Measurements from ENCODE around the gene SNAPIN. TPM values are rescaled to one million over a fixed set of nuclear protein-coding genes. Genes with fewer than 3 reads are reported as not detected.

Gene SNAPIN
- total RNA-seq, 2 donors from 2014 or later = 64.9 to 73.0 TPM

DNA sequence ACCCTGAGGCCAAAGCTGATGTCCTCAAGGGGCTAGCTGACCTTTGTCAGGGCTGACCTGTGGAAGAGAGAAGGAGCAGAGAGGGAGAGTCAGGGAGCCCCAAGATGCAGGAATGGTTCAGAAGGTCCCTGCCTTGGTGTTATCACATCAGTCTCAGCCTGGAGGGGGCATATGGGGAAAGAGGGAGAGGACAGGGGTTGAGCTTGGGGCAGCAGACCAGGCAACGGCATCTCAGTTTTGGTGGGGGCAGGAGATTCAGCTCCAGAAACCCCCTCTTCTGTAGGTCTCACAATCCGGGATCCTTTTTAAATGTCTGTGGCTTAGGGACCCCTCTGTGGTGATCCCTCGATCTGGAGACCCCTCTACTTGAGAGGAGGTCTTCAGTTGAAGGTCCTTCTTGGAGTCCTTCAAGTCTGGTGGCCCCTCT, 32.0 kb upstream of the SNAPIN start:
- Histone ChIP-seq H3K27me3 (replicated peaks; ENCODE audit: insufficient read depth) (no peaks in the 10 kb centered on the region), H3K4me1 (replicated peaks) (peaks cover 5% of the 10 kb centered on the region), H3K36me3 (no peaks in the 10 kb centered on the region), H3K27ac (peak overlapping the region; percentile 84), H3K4me3 (peak overlapping the region; percentile 37 to 45), H3K9me3 (no peaks in the 10 kb centered on the region)
- intact Hi-C loops (cut with DNase I) = loop anchor here (5.0 kb wide), 1 partner anchor 54 kb away; no protein-coding TSS in a partner anchor
- 58% methylated on average over 2 of the region's 3 CpGs for WGBS
- TF ChIP-seq, protein P1, sequence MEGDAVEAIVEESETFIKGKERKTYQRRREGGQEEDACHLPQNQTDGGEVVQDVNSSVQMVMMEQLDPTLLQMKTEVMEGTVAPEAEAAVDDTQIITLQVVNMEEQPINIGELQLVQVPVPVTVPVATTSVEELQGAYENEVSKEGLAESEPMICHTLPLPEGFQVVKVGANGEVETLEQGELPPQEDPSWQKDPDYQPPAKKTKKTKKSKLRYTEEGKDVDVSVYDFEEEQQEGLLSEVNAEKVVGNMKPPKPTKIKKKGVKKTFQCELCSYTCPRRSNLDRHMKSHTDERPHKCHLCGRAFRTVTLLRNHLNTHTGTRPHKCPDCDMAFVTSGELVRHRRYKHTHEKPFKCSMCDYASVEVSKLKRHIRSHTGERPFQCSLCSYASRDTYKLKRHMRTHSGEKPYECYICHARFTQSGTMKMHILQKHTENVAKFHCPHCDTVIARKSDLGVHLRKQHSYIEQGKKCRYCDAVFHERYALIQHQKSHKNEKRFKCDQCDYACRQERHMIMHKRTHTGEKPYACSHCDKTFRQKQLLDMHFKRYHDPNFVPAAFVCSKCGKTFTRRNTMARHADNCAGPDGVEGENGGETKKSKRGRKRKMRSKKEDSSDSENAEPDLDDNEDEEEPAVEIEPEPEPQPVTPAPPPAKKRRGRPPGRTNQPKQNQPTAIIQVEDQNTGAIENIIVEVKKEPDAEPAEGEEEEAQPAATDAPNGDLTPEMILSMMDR (IDR thresholded peaks at IDR 0.05) = no peak
- TF ChIP-seq POLR2AphosphoS5 (IDR thresholded peaks at IDR 0.05) = no peak
- TF ChIP-seq POLR2A (IDR thresholded peaks at IDR 0.05) = no peak
- DNase-seq (ENCODE audit: low spot score) = no peak

DNA sequence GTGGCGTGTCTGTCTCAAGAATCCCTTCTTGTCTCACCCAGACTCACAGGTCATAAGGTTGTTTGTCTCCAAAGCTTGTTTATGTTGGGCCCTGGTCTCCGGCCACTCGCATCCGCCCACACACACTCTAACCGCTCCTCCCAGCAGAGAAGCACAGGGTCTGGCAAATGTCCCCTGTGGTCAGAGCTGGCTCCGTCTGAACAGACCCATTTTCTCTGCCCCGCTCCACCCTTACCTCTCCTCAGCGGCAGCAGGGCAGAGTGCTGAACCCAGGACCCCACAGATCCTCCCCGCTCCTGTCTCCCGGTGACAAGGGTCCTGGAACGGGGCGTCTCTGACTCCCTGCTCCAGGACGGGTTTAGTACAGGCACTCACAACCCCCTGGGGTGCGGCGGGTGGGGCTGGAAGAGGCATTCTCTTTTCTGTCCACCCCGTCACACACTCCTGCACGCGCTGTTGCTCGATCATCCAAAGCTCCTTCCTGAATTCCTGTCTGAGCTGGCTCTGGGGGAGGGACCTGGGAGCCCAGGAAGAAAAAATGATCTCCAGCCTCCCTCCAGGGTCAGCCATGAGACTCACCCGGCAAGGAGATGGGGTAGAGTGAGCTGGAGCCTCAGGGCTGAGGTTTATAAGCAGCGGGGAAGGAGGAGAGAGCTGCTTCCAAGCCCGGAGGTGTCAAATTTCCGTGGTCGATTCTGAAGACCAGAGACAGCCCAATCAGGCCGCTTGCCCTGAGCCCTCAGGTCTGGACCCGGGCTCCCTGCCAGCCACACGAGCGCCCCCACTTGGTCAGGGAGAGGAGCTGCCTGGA, 31.4 kb upstream of the SNAPIN start, which contains the start of gene S100A13:
S100A13 (minus strand) TSS at position 602 of the 811 bp plus-strand sequence. CDS start 1,033 bp downstream, outside the sequence.
- WGBS = 11% methylated on average over 24 of the region's 28 CpGs
- H3K36me3 ChIP-seq = no peaks in the 10 kb centered on the region
- TF ChIP-seq POLR2A (IDR thresholded peaks at IDR 0.05) = peak; percentile 41
- TF ChIP-seq, protein P1 (IDR thresholded peaks at IDR 0.05) = peak in 3 of 4 experiments; percentile 11 to 67 (median 18)
- peak; percentile 42 for TF ChIP-seq POLR2AphosphoS5 (IDR thresholded peaks at IDR 0.05)
- peak within 1 kb of the TSS; percentile 37 to 45 for H3K4me3 ChIP-seq
- intact Hi-C loops (cut with DNase I) = loop anchor here (5.0 kb wide), 1 partner anchor 55 kb away; no protein-coding TSS in a partner anchor
- H3K4me1 ChIP-seq (replicated peaks) = peaks cover 5% of the 10 kb centered on the region
- H3K27me3 ChIP-seq (replicated peaks; ENCODE audit: insufficient read depth) = no peaks in the 10 kb centered on the region
- H3K9me3 ChIP-seq = no peaks in the 10 kb centered on the region
- peak within 1 kb of the TSS; percentile 84 for H3K27ac ChIP-seq
- peak; percentile 43 for DNase-seq (ENCODE audit: low spot score)

- Histone ChIP-seq H3K4me1 (replicated peaks) (peaks cover 5% of the 10 kb centered on the region), H3K4me3 (peak within 1 kb of the TSS; percentile 37 to 45), H3K27ac (peak within 1 kb of the TSS; percentile 84), H3K27me3 (replicated peaks; ENCODE audit: insufficient read depth) (no peaks in the 10 kb centered on the region), H3K9me3 (no peaks in the 10 kb centered on the region), H3K36me3 (no peaks in the 10 kb centered on the region)
- 65% methylated on average over 10 of the region's 10 CpGs for WGBS
- TF ChIP-seq POLR2A (IDR thresholded peaks at IDR 0.05) = no peak
- TF ChIP-seq, protein P1 (IDR thresholded peaks at IDR 0.05) = peak in 1 of 4 experiments; percentile 1
- intact Hi-C loops (cut with DNase I) = loop anchor here (5.0 kb wide), 1 partner anchor 56 kb away; no protein-coding TSS in a partner anchor
- DNase-seq (ENCODE audit: low spot score) = no peak
Observed at GRCh38 chr1:153627715-153628626, 30.5 kb upstream of the SNAPIN start, which contains the start of gene S100A1. Gene S100A1 (plus strand): TSS chr1:153628434. CDS start chr1:153630522, 2,088 bp downstream.

DNA sequence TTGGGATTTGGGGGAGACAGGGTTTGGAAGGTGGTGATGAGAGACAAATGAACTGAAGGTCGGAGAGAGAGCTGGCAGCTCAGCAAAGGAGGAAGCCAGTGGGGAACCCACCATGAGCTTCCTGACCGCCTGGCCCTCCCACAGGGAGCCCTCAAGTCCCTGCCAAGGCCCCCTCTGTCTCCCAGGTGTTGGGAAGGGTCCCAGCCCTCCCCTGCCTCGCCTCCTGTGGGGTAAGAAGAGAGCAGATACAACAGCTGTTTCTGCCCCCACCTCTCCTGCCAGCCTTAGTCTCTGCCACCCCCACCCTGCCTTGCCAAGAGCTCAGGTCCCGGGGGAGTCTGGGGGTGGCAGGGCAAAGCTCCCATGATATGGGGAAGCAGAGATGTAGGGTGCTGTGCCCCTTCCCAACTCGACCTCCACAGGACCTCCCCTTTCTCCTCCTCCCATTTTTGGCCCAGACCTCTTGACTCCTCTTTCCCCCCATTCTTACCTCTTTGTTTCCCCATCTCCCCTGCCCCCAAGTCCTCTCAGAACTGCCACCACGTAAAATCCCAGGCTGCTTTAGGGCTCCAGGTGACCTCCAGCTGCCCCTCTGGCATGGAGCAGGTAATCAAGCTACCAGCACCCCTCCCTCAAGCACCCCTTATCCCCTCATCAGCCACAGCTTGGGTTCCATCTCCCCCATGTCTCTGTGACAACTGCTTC, 29.7 kb upstream of the SNAPIN start:
- DNase-seq (ENCODE audit: low spot score) = no peak
- TF ChIP-seq POLR2A (IDR thresholded peaks at IDR 0.05) (no peak), POLR2AphosphoS5 (IDR thresholded peaks at IDR 0.05) (no peak)
- TF ChIP-seq, protein P1 (IDR thresholded peaks at IDR 0.05) = no peak
- intact Hi-C loops (cut with DNase I) = loop anchor here (5.0 kb wide), 1 partner anchor 56 kb away; no protein-coding TSS in a partner anchor
- H3K36me3 ChIP-seq = no peaks in the 10 kb centered on the region
- WGBS = 85% methylated on average over 6 of the region's 6 CpGs
- no peaks in the 10 kb centered on the region for H3K9me3 ChIP-seq
- no peak overlapping the region for H3K27ac ChIP-seq
- H3K4me1 ChIP-seq (replicated peaks) = peaks cover 5% of the 10 kb centered on the region
- no peak overlapping the region for H3K4me3 ChIP-seq
- H3K27me3 ChIP-seq (replicated peaks; ENCODE audit: insufficient read depth) = no peaks in the 10 kb centered on the region
